Measurements from ENCODE around the gene CDH13.
A peak's percentile ranks its signal among the peaks of the same experiment; 100 is the strongest.

The CDH13 gene

GRCh38 chr16:83725313-83725712 is 1098.5 kb downstream of the CDH13 start:
- no peak for DNase-seq (ENCODE audit: low read depth)
- no peak overlapping the region for H3K4me3 ChIP-seq (replicated peaks; ENCODE audit: low read depth, low read length)
- TF ChIP-seq, protein P1, sequence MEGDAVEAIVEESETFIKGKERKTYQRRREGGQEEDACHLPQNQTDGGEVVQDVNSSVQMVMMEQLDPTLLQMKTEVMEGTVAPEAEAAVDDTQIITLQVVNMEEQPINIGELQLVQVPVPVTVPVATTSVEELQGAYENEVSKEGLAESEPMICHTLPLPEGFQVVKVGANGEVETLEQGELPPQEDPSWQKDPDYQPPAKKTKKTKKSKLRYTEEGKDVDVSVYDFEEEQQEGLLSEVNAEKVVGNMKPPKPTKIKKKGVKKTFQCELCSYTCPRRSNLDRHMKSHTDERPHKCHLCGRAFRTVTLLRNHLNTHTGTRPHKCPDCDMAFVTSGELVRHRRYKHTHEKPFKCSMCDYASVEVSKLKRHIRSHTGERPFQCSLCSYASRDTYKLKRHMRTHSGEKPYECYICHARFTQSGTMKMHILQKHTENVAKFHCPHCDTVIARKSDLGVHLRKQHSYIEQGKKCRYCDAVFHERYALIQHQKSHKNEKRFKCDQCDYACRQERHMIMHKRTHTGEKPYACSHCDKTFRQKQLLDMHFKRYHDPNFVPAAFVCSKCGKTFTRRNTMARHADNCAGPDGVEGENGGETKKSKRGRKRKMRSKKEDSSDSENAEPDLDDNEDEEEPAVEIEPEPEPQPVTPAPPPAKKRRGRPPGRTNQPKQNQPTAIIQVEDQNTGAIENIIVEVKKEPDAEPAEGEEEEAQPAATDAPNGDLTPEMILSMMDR (IDR thresholded peaks at IDR 0.05; ENCODE audit: low read length, missing control alignments): no peak

DNA sequence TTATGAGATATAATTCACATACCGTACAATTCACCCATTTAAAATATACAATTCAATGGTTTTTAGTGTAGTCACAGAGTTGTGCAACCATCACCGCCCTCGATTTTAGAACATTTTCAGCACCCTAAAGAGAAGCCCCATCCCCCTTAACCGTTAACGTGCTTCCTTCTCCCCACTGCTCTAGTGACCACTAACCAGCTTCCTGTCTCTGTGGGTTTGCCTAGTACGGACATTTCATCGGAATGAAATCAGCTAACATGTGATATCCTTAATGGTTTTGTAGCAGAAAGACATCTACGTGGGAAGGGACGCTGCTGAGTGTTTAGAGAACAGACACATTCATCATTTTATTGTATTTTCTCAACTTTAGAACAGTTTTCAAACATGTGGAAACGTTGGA is 1100.2 kb downstream of the CDH13 start:
- TF ChIP-seq, protein P1 (IDR thresholded peaks at IDR 0.05; ENCODE audit: low read length, missing control alignments): no peak
- no peak overlapping the region for H3K4me3 ChIP-seq (replicated peaks; ENCODE audit: low read depth, low read length)
- DNase-seq (ENCODE audit: low read depth): peak; percentile 45

DNA sequence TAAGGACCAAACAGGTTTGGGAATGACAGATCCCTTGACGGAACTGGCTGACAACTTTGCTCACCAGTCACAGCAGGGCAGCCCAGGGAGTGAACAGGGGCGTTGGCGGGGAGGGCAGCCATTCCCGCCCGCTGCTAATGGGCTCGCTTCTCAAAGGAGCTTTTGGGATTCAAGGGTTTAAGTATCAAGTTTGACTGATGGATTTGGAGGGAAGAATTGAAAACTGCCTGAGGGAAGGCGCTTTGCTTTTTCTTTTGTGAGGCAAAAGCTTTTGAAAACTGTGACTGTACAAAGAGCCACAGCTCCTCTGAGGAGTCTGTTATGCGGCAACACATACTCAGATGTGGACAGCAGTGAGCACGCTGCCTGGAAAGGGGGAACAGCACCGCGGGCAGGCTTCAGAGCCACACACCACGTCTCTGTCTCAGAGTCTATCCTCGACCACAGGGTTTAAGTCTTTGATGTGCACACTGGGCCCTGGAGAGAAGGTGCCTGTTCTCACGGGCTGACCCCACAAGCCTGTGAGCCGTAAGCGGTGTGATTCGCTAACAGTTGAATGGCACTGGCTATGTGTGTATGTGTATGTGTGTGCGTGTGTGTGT is 1101.1 kb downstream of the CDH13 start:
- H3K4me3 ChIP-seq (replicated peaks; ENCODE audit: low read depth, low read length): no peak overlapping the region
- no peak for DNase-seq (ENCODE audit: low read depth)
- TF ChIP-seq, protein P1 (IDR thresholded peaks at IDR 0.05; ENCODE audit: low read length, missing control alignments): no peak

- TF ChIP-seq, protein P1 (IDR thresholded peaks at IDR 0.05; ENCODE audit: low read length, missing control alignments): no peak
- H3K4me3 ChIP-seq (replicated peaks; ENCODE audit: low read depth, low read length): no peak overlapping the region
- DNase-seq (ENCODE audit: low read depth): no peak
These were observed 1101.7 kb downstream of the CDH13 start for GRCh38 chr16:83728492-83728891.

- H3K4me3 ChIP-seq (replicated peaks; ENCODE audit: low read depth, low read length): no peak overlapping the region
- TF ChIP-seq, protein P1 (IDR thresholded peaks at IDR 0.05; ENCODE audit: low read length, missing control alignments): no peak
- DNase-seq (ENCODE audit: low read depth): no peak
These were observed 1104.0 kb downstream of the CDH13 start for GRCh38 chr16:83730812-83731211.

DNA sequence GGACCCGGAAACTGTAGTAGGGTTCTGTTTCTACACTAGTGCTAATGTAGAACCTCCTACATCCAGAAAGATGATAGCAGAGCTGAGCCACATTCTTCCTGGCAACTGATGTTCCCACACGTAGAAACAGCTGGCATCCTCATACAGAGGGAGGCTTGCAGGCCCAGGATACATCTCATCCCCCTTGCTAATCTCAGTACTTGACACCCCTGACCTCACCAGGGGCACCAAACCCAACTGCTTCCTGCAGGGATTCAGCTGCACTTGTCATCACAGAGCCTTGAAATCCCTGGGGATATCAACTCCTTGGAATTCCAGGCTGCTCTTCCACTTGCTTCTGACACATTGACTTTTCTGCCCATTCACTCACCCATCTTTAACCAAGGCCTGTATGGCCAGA is 1105.8 kb downstream of the CDH13 start:
- no peak for DNase-seq (ENCODE audit: low read depth)
- TF ChIP-seq, protein P1 (IDR thresholded peaks at IDR 0.05; ENCODE audit: low read length, missing control alignments): no peak
- H3K4me3 ChIP-seq (replicated peaks; ENCODE audit: low read depth, low read length): no peak overlapping the region

GRCh38 chr16:83733301-83733700 is 1106.5 kb downstream of the CDH13 start:
- TF ChIP-seq, protein P1 (IDR thresholded peaks at IDR 0.05; ENCODE audit: low read length, missing control alignments): no peak
- H3K4me3 ChIP-seq (replicated peaks; ENCODE audit: low read depth, low read length): no peak overlapping the region

More at GRCh38 chr16:83733301-83733700, 1106.5 kb downstream of the CDH13 start:
- DNase-seq (ENCODE audit: low read depth): no peak

Data from fibroblast of pulmonary artery (primary cell).